Activated T-cell treated with anti-CD3 and anti-CD28 coated beads, Interleukin-2, amount 50 U/mL, for 72 hours (primary cell): ENCODE measurements around the gene GTF2H3. TPM values are rescaled to one million over a fixed set of nuclear protein-coding genes. Genes with fewer than 3 reads are reported as not detected.
"Not testable (repeated sequence)": the region's sequence is repeated elsewhere in the genome, so short reads cannot be mapped to it uniquely, and the experiment has no call there.

Experiments
- ATAC-seq, 2 donors: fragments of 150-1000 bp; cut with Tn5 transposase; replicated peaks in 1 of 2; 2 replicates each; pipeline ENCODE4 v1.10.0; 2021; ENCODE audit warnings: moderate library complexity in 2 of 2, mild to moderate bottlenecking in 1 of 2
- DNase-seq, 2 donors: peaks; one replicate each; pipeline ENCODE4 v3.0.0; 2021 to 2022; ENCODE audit warnings: mixed read lengths in 1 of 2
- H3K27ac Mint-ChIP-seq: one replicate; pipeline ENCODE4 v1.8.0; 2022; ENCODE audit warnings: mild to moderate bottlenecking, moderate library complexity, mixed read lengths
- H3K27me3 Mint-ChIP-seq: one replicate; pipeline ENCODE4 v1.8.0; 2022; ENCODE audit warnings: low read depth, mixed read lengths
- H3K36me3 Mint-ChIP-seq, 2 donors: one replicate each; pipeline ENCODE4 v1.8.0; 2022; ENCODE audit warnings: mixed read lengths in 2 of 2, mild to moderate bottlenecking in 1 of 2; ENCODE audit not compliant: insufficient read depth in 2 of 2
- H3K4me1 Mint-ChIP-seq: one replicate; pipeline ENCODE4 v1.8.0; 2022; ENCODE audit warnings: low read depth, mixed read lengths
- H3K4me3 Mint-ChIP-seq, 2 donors: one replicate each; pipeline ENCODE4 v1.8.0; 2022; ENCODE audit warnings: mild to moderate bottlenecking in 2 of 2, mixed read lengths in 2 of 2, moderate library complexity in 2 of 2
- H3K9me3 Mint-ChIP-seq, 2 donors: one replicate each; pipeline ENCODE4 v1.8.0; 2022; ENCODE audit warnings: mixed read lengths in 2 of 2
- total RNA-seq, 2 donors: library from RNA; stranded (reverse); gene quantifications; one replicate each; pipeline ENCODE4 v1.2.3, GENCODE V29; 2022

Gene GTF2H3
- 10 to 100 TPM; 56.0 to 66.7 TPM for total RNA-seq

GRCh38 chr12:123633379-123634141, at the start of gene GTF2H3, which contains the start of gene EIF2B1:
Gene GTF2H3, plus strand, starts transcription at chr12:123633829. Its CDS starts 31 bp downstream, at chr12:123633860.
Gene EIF2B1, minus strand, starts transcription at chr12:123633686. Its CDS starts 129 bp downstream, at chr12:123633557.
- H3K4me3 Mint-ChIP-seq = peak within 1 kb of the TSS; percentile 95 to 99
- peaks cover 41% of the 10 kb centered on the region for H3K4me1 Mint-ChIP-seq
- peak within 1 kb of the TSS; percentile 98 for H3K27ac Mint-ChIP-seq
- peaks cover 16 to 20% of the 10 kb centered on the region in 2 donors for H3K36me3 Mint-ChIP-seq
- DNase-seq = peak; percentile 97 to 98
- H3K27me3 Mint-ChIP-seq = no peaks in the 10 kb centered on the region
- peak; percentile 99 for ATAC-seq
- H3K9me3 Mint-ChIP-seq = no peaks in the 10 kb centered on the region

- H3K9me3 Mint-ChIP-seq = no peaks in the 10 kb centered on the region
- no peak for ATAC-seq
- H3K4me3 Mint-ChIP-seq = no peak overlapping the region
- H3K4me1 Mint-ChIP-seq = peaks cover 37% of the 10 kb centered on the region
- DNase-seq = no peak
- H3K36me3 Mint-ChIP-seq = peaks cover 4 to 49% of the 10 kb centered on the region in 2 donors
- H3K27me3 Mint-ChIP-seq = no peaks in the 10 kb centered on the region
- H3K27ac Mint-ChIP-seq = peak overlapping the region; percentile 88
These were observed 41.7 kb upstream of the GTF2H3 start for GRCh38 chr12:123591702-123592481.

DNA sequence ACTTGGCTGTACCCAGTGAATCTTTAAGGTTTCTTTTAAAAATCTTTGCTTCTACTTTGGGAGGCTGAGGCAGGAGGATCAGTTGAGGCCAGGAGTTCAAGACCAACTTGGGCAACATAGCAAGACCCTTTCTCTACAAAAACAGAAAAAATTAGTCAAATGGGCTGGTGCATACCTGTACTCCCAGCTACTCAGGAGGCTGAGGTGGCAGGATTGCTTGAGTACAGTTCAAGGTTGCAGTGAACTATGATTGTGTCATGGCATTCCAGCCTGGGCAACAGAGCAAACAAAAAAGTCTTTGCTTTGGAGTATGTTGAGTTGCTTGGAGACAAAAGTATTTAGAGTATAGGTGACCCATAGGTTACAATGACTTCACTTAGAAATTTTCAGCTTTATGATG, 37.9 kb upstream of the GTF2H3 start:
- no peak for DNase-seq
- peak overlapping the region; percentile 70 for H3K27ac Mint-ChIP-seq
- peaks cover 2 to 41% of the 10 kb centered on the region in 2 donors for H3K36me3 Mint-ChIP-seq
- no peaks in the 10 kb centered on the region for H3K9me3 Mint-ChIP-seq
- H3K4me3 Mint-ChIP-seq = no peak overlapping the region
- H3K27me3 Mint-ChIP-seq = no peaks in the 10 kb centered on the region
- H3K4me1 Mint-ChIP-seq = peaks cover 18% of the 10 kb centered on the region
- ATAC-seq = no peak

DNA sequence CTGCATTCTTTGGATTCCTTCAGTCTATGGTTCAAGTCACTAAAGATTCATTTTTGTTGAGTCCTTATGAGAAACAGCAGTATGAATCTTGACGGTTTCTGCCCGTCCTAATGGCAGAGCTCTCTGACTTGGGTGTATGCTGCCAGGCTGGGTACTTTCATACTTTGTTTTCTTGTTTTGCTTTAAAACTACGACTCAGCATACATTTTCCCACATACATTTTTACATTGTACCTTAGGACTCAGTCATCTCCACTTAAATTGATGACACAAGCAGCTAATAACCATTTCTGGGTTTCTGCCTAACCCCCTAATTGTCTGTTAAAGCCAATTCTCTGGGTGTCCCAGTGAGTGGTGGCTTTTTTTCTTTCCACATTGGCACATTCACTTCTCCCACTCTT, 36.5 kb upstream of the GTF2H3 start:
- H3K27ac Mint-ChIP-seq = peak overlapping the region; percentile 70
- H3K27me3 Mint-ChIP-seq = no peaks in the 10 kb centered on the region
- peaks cover 5 to 33% of the 10 kb centered on the region in 2 donors for H3K36me3 Mint-ChIP-seq
- no peak for ATAC-seq
- H3K4me1 Mint-ChIP-seq = peaks cover 16% of the 10 kb centered on the region
- no peak for DNase-seq
- no peaks in the 10 kb centered on the region for H3K9me3 Mint-ChIP-seq
- H3K4me3 Mint-ChIP-seq = no peak overlapping the region

GRCh38 chr12:123598522-123598921, 35.1 kb upstream of the GTF2H3 start:
- Mint-ChIP-seq H3K9me3 (no peaks in the 10 kb centered on the region), H3K27ac (peak overlapping the region; percentile 38), H3K36me3 (peaks cover 7 to 34% of the 10 kb centered on the region in 2 donors), H3K4me3 (no peak overlapping the region), H3K27me3 (no peaks in the 10 kb centered on the region), H3K4me1 (peaks cover 23% of the 10 kb centered on the region)
- no peak for ATAC-seq
- DNase-seq = no peak

DNA sequence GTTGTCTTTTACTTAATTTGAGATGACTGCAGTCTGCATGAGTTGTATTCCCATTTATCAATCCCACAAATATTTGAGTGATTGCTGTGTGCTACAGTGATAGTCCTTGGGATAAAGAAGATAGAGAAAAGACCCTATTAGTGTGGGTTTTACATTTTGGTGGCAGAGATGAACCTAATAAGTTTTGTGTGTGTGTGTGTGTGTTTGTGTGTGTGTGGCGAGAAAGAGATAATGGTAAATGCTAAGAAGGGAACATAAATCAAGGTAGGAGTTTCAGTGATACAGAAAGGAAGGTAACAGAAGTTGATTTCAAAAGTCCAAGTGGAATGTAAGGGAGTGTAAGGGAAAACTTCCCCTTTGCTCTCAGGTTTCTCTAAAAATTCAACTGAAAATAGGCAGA, 34.3 kb upstream of the GTF2H3 start:
- Mint-ChIP-seq H3K36me3 (peaks cover 7 to 31% of the 10 kb centered on the region in 2 donors), H3K4me3 (peak overlapping the region in 1 of 2 donors; percentile 2), H3K27me3 (no peaks in the 10 kb centered on the region), H3K4me1 (peaks cover 31% of the 10 kb centered on the region), H3K27ac (peak overlapping the region; percentile 31), H3K9me3 (no peaks in the 10 kb centered on the region)
- no peak for DNase-seq
- ATAC-seq = no peak

- ATAC-seq = no peak
- H3K36me3 Mint-ChIP-seq = peaks cover 7 to 31% of the 10 kb centered on the region in 2 donors
- H3K4me1 Mint-ChIP-seq = peaks cover 32% of the 10 kb centered on the region
- no peaks in the 10 kb centered on the region for H3K9me3 Mint-ChIP-seq
- DNase-seq = no peak
- peak overlapping the region; percentile 14 to 32 for H3K4me3 Mint-ChIP-seq
- no peaks in the 10 kb centered on the region for H3K27me3 Mint-ChIP-seq
- H3K27ac Mint-ChIP-seq = no peak overlapping the region
These were observed 33.9 kb upstream of the GTF2H3 start for GRCh38 chr12:123599721-123600120.

DNA sequence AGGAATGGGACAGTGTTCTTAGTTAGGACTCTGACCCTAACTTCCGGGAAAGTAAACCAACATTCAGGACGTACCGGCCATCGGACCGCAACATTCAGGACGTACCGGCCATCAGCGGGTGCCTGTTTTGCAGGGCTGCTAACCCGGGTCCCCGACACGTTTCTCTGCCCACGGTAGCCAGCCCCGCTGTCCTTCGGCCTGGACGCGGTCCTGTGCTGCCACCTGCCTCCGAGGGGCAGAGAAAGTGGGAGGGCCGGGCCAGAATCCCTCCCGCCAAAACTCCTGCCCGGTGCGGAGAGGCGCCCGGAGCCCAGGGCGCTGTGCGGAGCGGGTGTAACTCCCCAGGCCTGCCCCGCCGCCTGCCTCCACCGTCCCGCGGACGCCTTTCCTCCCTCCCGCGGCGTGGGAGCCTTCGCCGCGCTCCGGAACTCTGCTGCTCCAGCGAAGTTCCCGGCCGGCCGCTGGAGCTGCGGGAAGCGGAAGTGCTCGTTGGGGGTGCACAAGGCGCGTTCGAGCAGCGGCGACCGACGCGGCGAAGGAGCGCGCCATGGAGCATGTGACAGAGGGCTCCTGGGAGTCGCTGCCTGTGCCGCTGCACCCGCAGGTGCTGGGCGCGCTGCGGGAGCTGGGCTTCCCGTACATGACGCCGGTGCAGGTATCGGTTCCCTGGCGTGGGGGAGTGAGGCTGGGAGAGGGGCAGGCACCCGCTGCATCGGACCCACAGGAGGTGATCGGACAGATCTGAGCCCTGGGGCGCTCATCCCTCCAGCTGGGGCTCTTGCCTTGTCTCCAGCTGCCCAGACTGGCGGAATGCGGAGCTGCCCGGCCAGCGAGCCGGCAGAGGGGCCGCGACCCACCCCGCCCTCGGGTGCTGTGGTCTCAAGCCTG, 31.8 kb upstream of the GTF2H3 start, which contains the start of gene DDX55:
DDX55 (plus strand) TSS at position 498 of the 888 bp plus-strand sequence; CDS start at position 548, 50 bp downstream.
- Mint-ChIP-seq H3K4me3 (peak within 1 kb of the TSS; percentile 92 to 94), H3K9me3 (no peaks in the 10 kb centered on the region), H3K36me3 (peaks cover 7 to 22% of the 10 kb centered on the region in 2 donors), H3K27me3 (no peaks in the 10 kb centered on the region), H3K27ac (peak within 1 kb of the TSS; percentile 98), H3K4me1 (peaks cover 32% of the 10 kb centered on the region)
- DNase-seq = peak; percentile 89 to 90
- peak; percentile 96 to 97 for ATAC-seq

DNA sequence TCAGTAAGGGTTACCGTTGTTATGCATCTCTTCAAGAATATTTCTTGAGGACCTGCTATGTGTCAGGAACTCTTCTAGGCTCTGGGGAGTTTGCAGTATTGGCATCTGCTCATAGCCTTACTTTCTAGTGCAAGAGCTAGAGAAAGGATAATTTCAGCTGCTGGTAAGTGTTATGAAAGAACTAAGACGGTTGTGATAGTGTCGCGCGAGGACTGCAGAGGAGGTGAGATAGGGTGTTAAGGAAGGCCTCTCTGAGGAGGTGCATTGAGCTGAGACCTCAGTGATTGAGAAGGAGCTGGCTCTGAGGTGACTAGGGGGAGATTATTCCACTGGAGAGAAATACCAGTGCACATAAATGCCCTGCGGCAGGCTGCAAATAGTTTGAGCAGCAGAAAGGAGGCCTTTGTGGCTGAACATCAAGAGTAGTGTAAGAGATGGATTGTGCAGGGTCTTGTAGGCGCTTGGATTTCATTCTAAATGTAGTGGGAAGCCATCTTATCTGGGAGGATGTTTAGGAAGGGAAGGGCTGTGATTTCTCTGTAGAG, 30.9 kb upstream of the GTF2H3 start:
- Mint-ChIP-seq H3K27me3 (no peaks in the 10 kb centered on the region), H3K4me1 (peaks cover 32% of the 10 kb centered on the region), H3K27ac (peak overlapping the region; percentile 75), H3K36me3 (peaks cover 9 to 23% of the 10 kb centered on the region in 2 donors), H3K4me3 (peak overlapping the region; percentile 92 to 94), H3K9me3 (no peaks in the 10 kb centered on the region)
- no peak for ATAC-seq
- no peak for DNase-seq

DNA sequence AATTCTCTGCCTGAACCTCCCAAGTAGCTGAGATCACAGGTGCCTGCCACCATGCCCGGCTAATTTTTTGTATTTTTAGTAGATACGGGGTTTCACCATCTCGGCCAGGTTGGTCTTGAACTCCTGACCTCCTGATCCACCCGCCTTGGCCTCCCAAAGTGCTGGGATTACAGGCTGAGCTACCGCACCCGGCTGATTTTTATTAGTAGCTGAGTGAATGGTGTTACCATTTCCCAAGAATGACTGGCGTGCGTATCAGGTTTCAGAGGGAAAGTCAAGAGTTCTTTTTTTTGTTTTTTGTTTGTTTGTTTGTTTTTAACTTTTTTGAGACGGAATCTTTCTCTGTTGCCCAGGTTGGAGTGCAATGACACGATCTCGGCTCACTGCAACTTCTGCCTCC, 30.1 kb upstream of the GTF2H3 start:
- H3K27ac Mint-ChIP-seq, H3K27me3 Mint-ChIP-seq: not testable (repeated sequence)
- H3K36me3 Mint-ChIP-seq = peaks cover 10 to 26% of the 10 kb centered on the region in 2 donors

DNA sequence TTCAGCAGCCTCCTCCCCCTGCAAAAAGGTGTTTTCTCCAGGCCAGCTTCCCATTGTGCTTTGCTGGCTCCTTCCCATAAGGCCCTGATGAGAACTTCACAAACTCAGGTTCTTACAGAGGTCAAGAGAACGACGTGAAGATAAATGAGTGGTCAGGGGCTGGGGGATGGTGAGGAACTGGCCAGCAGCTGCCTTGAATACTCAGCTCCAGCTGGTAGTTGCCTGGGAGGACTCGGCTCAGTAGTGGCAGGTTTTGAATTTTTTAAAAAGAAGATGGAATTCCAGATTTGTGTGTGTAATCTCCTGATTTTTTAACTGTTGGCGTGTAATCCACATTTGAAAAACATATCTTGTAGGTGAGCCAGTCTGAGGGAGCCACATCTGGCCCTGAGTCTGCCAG, 25.9 kb upstream of the GTF2H3 start:
- Mint-ChIP-seq H3K27ac (no peak overlapping the region), H3K27me3 (no peaks in the 10 kb centered on the region), H3K4me1 (peaks cover 20% of the 10 kb centered on the region), H3K4me3 (no peak overlapping the region), H3K9me3 (no peaks in the 10 kb centered on the region), H3K36me3 (peaks cover 8 to 36% of the 10 kb centered on the region in 2 donors)
- ATAC-seq (no peak), DNase-seq (no peak)

More for the DNA sequence above, 30.1 kb upstream of the GTF2H3 start:
- not testable (repeated sequence) for DNase-seq, ATAC-seq, H3K9me3 Mint-ChIP-seq
- peaks cover 33% of the 10 kb centered on the region for H3K4me1 Mint-ChIP-seq
- peak overlapping the region; percentile 21 to 92 for H3K4me3 Mint-ChIP-seq

GRCh38 chr12:123608182-123608581, 25.4 kb upstream of the GTF2H3 start:
- no peaks in the 10 kb centered on the region for H3K27me3 Mint-ChIP-seq
- H3K4me1 Mint-ChIP-seq = peaks cover 16% of the 10 kb centered on the region
- no peaks in the 10 kb centered on the region for H3K9me3 Mint-ChIP-seq
- DNase-seq (no peak), ATAC-seq (no peak)
- peaks cover 8 to 33% of the 10 kb centered on the region in 2 donors for H3K36me3 Mint-ChIP-seq
- no peak overlapping the region for H3K4me3 Mint-ChIP-seq
- peak overlapping the region; percentile 48 for H3K27ac Mint-ChIP-seq
